Cardiac muscle cell (in vitro differentiated cells and primary cell): Measurements from ENCODE around the gene SLC9A4. TPM values are rescaled to one million over a fixed set of nuclear protein-coding genes. Genes with fewer than 3 reads are reported as not detected.
A peak's percentile ranks its signal among the peaks of the same experiment; 100 is the strongest.

Source experiments
- DNase-seq, 2 donors: peaks; one replicate each; pipeline versions ENCODE4 v3.0.0 to v3.0.0-alpha.2; 2010 to 2017; ENCODE audit warnings: low read depth in 1 of 2, low spot score in 1 of 2
- H3K27ac ChIP-seq: fragments of 200-600 bp; sonication (generic); 2 replicates; pipeline ENCODE4 v1.5.1; 2016
- H3K27me3 ChIP-seq: fragments of 200-600 bp; sonication (generic); 2 replicates; pipeline ENCODE4 v1.6.0; 2016; ENCODE audit warnings: control low read depth
- H3K36me3 ChIP-seq: fragments of 200-600 bp; sonication (generic); 2 replicates; pipeline ENCODE4 v1.5.1; 2016; ENCODE audit warnings: control low read depth
- H3K4me1 ChIP-seq: fragments of 200-600 bp; sonication (generic); 2 replicates; pipeline ENCODE4 v1.8.1; 2017; ENCODE audit warnings: low read depth, mild to moderate bottlenecking, mixed run types
- H3K4me3 ChIP-seq: fragments of 200-600 bp; sonication (generic); 2 replicates; pipeline ENCODE4 v1.5.1; 2016; ENCODE audit warnings: mild to moderate bottlenecking
- H3K9me3 ChIP-seq: fragments of 200-600 bp; sonication (generic); 2 replicates; pipeline ENCODE4 v1.5.1; 2017; ENCODE audit warnings: low read depth, mild to moderate bottlenecking, control low read depth
- polyA plus RNA-seq: library from polyadenylated mRNA; unstranded; fragments of >200 nt; fragmentation: Nextera tagmentation; extraction: Ambion mirVana; gene quantifications from 2 replicates; pipeline ENCODE4 v1.2.1, GENCODE V29; 2016
- total RNA-seq: library from RNA; depleted of rRNA; stranded (reverse); fragments of >200 nt; gene quantifications from 2 replicates; pipeline ENCODE4 v1.2.3, GENCODE V29; 2016
- TF ChIP-seq, protein P1 (sequence below): IDR thresholded peaks from 2 replicates; pipeline ENCODE4 v1.5.1; 2012; ENCODE audit warnings: low read depth, mild to moderate bottlenecking, low read length

SLC9A4 gene
- total and polyA plus RNA-seq, 2 experiments from 2014 or later = 0.17 TPM; not detected in 1

DNA sequence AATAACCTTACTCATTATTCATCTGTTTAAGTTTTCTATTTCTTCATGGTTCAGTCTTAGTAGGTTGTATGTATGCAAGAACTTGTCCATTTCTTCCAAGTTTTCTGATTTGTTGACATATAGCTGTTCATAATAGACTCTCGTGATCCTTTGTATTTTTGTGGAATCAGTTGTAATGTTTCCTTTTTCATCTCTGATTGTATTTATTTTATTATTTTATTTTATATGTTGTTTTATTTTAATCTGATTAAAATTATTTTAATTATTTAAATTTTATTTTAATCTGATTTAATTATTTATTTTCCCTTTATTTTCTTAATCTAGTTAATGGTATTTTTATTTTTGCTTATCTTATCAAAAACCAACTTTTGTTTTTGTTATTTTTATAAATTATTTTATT lies 102.9 kb downstream of the SLC9A4 start:
- no peak for DNase-seq
- H3K27me3 ChIP-seq = no peaks in the 10 kb centered on the region
- no peak overlapping the region for H3K27ac ChIP-seq
- no peaks in the 10 kb centered on the region for H3K9me3 ChIP-seq
- H3K36me3 ChIP-seq = no peaks in the 10 kb centered on the region
- TF ChIP-seq, protein P1, sequence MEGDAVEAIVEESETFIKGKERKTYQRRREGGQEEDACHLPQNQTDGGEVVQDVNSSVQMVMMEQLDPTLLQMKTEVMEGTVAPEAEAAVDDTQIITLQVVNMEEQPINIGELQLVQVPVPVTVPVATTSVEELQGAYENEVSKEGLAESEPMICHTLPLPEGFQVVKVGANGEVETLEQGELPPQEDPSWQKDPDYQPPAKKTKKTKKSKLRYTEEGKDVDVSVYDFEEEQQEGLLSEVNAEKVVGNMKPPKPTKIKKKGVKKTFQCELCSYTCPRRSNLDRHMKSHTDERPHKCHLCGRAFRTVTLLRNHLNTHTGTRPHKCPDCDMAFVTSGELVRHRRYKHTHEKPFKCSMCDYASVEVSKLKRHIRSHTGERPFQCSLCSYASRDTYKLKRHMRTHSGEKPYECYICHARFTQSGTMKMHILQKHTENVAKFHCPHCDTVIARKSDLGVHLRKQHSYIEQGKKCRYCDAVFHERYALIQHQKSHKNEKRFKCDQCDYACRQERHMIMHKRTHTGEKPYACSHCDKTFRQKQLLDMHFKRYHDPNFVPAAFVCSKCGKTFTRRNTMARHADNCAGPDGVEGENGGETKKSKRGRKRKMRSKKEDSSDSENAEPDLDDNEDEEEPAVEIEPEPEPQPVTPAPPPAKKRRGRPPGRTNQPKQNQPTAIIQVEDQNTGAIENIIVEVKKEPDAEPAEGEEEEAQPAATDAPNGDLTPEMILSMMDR = no peak
- no peaks in the 10 kb centered on the region for H3K4me1 ChIP-seq
- no peak overlapping the region for H3K4me3 ChIP-seq

DNA sequence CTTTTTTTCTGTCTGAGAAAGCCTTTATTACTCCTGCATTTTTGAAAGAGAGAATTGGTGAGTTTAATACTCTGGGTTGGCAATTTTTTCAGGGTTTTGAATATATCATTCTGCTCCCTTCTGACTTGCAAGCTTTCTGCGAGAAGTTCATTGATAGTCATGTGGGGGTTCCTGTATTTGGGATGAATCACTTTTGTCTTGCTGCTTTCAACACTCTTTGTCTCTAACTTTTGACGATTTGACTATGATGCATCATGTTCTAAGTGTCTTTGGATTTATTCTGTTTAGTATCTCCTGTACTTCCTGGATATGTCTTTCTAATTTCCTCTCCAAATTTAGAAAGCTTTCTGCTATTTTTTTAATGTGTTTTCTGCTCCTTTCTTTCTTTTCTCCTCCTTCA lies 105.3 kb downstream of the SLC9A4 start:
- H3K9me3 ChIP-seq = no peaks in the 10 kb centered on the region
- TF ChIP-seq, protein P1 = no peak
- H3K4me1 ChIP-seq = no peaks in the 10 kb centered on the region
- no peaks in the 10 kb centered on the region for H3K36me3 ChIP-seq
- no peak for DNase-seq
- H3K4me3 ChIP-seq = no peak overlapping the region
- H3K27me3 ChIP-seq = no peaks in the 10 kb centered on the region
- H3K27ac ChIP-seq = no peak overlapping the region

DNA sequence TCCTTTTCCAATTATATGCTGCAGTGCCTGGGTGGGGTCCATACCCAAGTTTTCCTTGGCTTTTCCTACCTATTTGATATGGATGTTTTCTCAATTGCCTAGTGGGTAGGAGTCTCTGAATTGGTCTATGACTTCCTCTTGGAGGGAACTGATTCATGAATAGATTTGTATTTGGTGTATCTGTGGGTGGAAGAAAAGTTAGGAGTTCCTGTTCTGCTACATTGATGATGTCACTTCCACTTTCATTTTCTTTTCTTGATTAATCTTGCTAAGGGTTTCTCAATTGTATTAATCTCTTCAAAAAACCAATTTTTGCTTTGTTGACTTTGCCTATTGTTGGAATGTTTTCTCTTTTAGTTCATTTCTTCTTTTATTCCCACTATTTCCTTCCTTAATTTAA lies 108.9 kb downstream of the SLC9A4 start:
- Histone ChIP-seq H3K9me3 (no peaks in the 10 kb centered on the region), H3K27ac (no peak overlapping the region), H3K27me3 (no peaks in the 10 kb centered on the region), H3K4me1 (no peaks in the 10 kb centered on the region), H3K36me3 (no peaks in the 10 kb centered on the region), H3K4me3 (no peak overlapping the region)
- TF ChIP-seq, protein P1 = no peak
- peak in 1 of 2 donors; percentile 2 for DNase-seq

DNA sequence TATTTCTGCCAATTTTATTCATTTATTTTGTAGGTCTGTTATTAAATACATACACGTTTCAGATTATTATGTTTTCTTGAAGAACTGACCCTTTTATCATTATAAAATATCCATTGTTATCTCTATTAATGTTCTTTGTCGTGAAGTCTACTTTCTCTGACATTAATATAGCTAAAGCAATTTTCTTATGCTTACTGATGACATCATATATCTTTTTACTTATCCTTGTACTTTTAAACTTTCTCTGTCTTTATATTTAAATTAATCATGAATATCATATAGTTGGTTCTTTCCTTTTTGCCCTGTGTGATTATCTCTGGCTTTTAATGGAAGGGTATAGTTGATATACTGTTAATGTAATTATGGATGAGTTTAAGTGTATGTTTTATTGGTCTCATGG lies 109.8 kb downstream of the SLC9A4 start:
- TF ChIP-seq, protein P1 = no peak
- H3K36me3 ChIP-seq = no peaks in the 10 kb centered on the region
- no peak for DNase-seq
- H3K27ac ChIP-seq = no peak overlapping the region
- H3K27me3 ChIP-seq = no peaks in the 10 kb centered on the region
- H3K4me1 ChIP-seq = no peaks in the 10 kb centered on the region
- H3K9me3 ChIP-seq = no peaks in the 10 kb centered on the region
- H3K4me3 ChIP-seq = no peak overlapping the region

Other genes with a start within 250 kb of the SLC9A4 start
- gene IL1RL1, start 161.7 kb upstream of the SLC9A4 start, total RNA-seq = not detected in 2 replicates
- not detected in 2 replicates for gene IL1RL1, start 161.7 kb upstream of the SLC9A4 start, polyA plus RNA-seq
- gene IL18R1, start 117.4 kb upstream of the SLC9A4 start, total RNA-seq = 0.07 and 0.12 TPM in 2 replicates
- gene IL18R1, start 117.4 kb upstream of the SLC9A4 start, polyA plus RNA-seq = 0.04 and 0.47 TPM in 2 replicates
- 0.09 TPM in 1 of 2 replicates, not detected in the other for gene IL18RAP, start 50.1 kb upstream of the SLC9A4 start, total RNA-seq
- 0.61 TPM in 1 of 2 replicates, not detected in the other for gene IL18RAP, start 50.1 kb upstream of the SLC9A4 start, polyA plus RNA-seq
- 0.18 and 0.39 TPM in 2 replicates for gene SLC9A2, start 146.3 kb downstream of the SLC9A4 start, total RNA-seq
- 0.04 TPM in 1 of 2 replicates, not detected in the other for gene SLC9A2, start 146.3 kb downstream of the SLC9A4 start, polyA plus RNA-seq